Body of pancreas (tissue), 4 donors: ENCODE measurements around the gene FBLN2. TPM values are rescaled to one million over a fixed set of nuclear protein-coding genes. Genes with fewer than 3 reads are reported as not detected.

Experiments
- ATAC-seq: fragments of 150-250 bp; one replicate; pipeline ENCODE4 v1.9.1; 2016
- DNase-seq, 4 donors: peaks; one replicate each; pipeline ENCODE4 v3.0.0-alpha.2; 2019
- H3K27ac ChIP-seq, 4 donors: fragments of 200-600 bp; sonication (generic); 1 replicate in 3 of 4; 2 replicates in 1 of 4; pipeline versions ENCODE4 v1.5.1 to v1.6.1; 2016 to 2019; ENCODE audit warnings: mild to moderate bottlenecking in 1 of 4, mixed read lengths in 1 of 4, moderate library complexity in 1 of 4
- H3K27me3 ChIP-seq, 2 donors: fragments of 200-600 bp; sonication (generic); one replicate each; pipeline ENCODE4 v1.6.0; 2016; ENCODE audit warnings: mild to moderate bottlenecking in 1 of 2
- H3K36me3 ChIP-seq, 2 donors: fragments of 200-600 bp; sonication (generic); replicated peaks in 1 of 2; 2 replicates each; pipeline ENCODE4 v1.5.1; 2016; ENCODE audit warnings: low read depth in 2 of 2; ENCODE audit not compliant: insufficient read depth in 1 of 2
- H3K4me1 ChIP-seq: fragments of 200-600 bp; sonication (generic); one replicate; pipeline ENCODE4 v1.6.0; 2016
- H3K4me3 ChIP-seq, 2 donors: fragments of 200-600 bp; sonication (generic); 1 replicate in 1 of 2; 2 replicates in 1 of 2; pipeline ENCODE4 v1.5.1; 2016 to 2019
- H3K9me3 ChIP-seq, 3 donors: fragments of 200-600 bp; sonication (generic); 1 replicate in 2 of 3; 2 replicates in 1 of 3; pipeline ENCODE4 v1.5.1; 2016
- POLR2A ChIP-seq, 3 donors: fragments of 450-650 bp; IDR thresholded peaks; one replicate each; pipeline ENCODE4 v1.6.1; 2016; ENCODE audit warnings: antibody characterized with exemption in 3 of 3, mild to moderate bottlenecking in 2 of 3
- WGBS, 2 donors: methylation state at CpG; one replicate each; pipeline ENCODE4 v1.1.5; 2017; 5-methylcytosine and 5-hydroxymethylcytosine counted together
- intact Hi-C: fragments of 100-400 bp; cut with DNase I; formaldehyde crosslinking; loops from one replicate; pipeline ENCODE4 v1.15.1; 2023
- total RNA-seq, 2 donors: library from RNA; depleted of rRNA; stranded (reverse); fragments of >200 nt; gene quantifications; one replicate each; pipeline ENCODE4 v1.1.0, GENCODE V29; 2016
- TF ChIP-seq, protein P1 (sequence below), 7 experiments: fragments of 450-650 bp in 4 of 7; fragments of 200-600 bp in 3 of 7; sonication (generic) in 3 of 7; IDR thresholded peaks; one replicate each; pipeline ENCODE4 v1.5.1; 2016 to 2019; ENCODE audit warnings: antibody characterized with exemption in 7 of 7

The FBLN2 gene
- total RNA-seq, 2 donors from 2014 or later = 18.9 to 54.7 TPM

DNA sequence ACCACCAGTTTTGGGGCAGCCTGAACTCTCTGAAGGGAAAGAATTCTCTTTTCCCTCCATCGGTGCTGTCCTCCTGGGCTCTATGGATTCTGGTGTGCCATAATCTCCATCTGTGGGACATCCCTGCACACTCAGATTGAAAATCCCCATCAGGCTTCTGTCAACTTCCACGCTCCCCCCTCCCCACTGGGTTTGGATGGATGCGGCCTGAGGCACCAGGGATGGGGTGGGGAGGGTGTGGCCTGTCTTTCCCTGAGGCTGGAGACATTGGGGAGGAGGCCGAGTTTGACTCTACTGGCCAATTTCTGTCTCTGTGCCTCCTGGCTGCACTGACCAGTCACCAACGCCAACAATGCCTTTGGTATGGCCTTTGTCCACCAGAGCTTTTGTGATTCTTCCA, 16.3 kb upstream of the FBLN2 start:
- TF ChIP-seq POLR2A (IDR thresholded peaks at IDR 0.05) = no peak
- TF ChIP-seq, protein P1, sequence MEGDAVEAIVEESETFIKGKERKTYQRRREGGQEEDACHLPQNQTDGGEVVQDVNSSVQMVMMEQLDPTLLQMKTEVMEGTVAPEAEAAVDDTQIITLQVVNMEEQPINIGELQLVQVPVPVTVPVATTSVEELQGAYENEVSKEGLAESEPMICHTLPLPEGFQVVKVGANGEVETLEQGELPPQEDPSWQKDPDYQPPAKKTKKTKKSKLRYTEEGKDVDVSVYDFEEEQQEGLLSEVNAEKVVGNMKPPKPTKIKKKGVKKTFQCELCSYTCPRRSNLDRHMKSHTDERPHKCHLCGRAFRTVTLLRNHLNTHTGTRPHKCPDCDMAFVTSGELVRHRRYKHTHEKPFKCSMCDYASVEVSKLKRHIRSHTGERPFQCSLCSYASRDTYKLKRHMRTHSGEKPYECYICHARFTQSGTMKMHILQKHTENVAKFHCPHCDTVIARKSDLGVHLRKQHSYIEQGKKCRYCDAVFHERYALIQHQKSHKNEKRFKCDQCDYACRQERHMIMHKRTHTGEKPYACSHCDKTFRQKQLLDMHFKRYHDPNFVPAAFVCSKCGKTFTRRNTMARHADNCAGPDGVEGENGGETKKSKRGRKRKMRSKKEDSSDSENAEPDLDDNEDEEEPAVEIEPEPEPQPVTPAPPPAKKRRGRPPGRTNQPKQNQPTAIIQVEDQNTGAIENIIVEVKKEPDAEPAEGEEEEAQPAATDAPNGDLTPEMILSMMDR (IDR thresholded peaks at IDR 0.05) = no peak
- 83 to 85% methylated on average over 4 to 5 of the region's 5 CpGs for WGBS, 2 donors
- no peak for DNase-seq
- Histone ChIP-seq H3K4me1 (no peaks in the 10 kb centered on the region), H3K27me3 (no peaks in the 10 kb centered on the region), H3K9me3 (no peaks in the 10 kb centered on the region), H3K27ac (no peak overlapping the region), H3K36me3 (no peaks in the 10 kb centered on the region), H3K4me3 (no peak overlapping the region)
- intact Hi-C loops = no loop called here
- no peak for ATAC-seq

DNA sequence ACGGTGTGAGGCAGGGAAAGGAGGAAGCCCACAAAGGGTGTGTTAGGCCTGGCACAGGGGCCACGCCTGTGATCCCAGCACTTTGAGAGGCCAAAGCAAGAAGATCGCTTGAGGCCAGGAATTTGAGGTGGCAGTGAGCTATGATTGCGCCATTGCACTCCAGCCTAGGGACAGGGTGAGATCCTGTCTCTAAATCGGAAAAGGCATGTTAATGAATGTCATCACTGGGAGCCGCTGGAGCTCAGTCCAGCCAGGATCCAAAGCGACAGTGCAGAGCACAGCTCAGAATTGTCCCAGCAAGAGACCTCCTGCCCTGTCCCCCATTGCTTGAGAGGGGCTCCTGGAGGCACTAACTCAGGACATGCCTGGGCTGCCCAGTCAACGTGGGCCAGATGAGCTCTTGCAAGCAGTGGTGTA, 15.0 kb upstream of the FBLN2 start:
- Histone ChIP-seq H3K27ac (no peak overlapping the region), H3K4me3 (no peak overlapping the region), H3K27me3 (no peaks in the 10 kb centered on the region), H3K36me3 (no peaks in the 10 kb centered on the region), H3K9me3 (no peaks in the 10 kb centered on the region), H3K4me1 (no peaks in the 10 kb centered on the region)
- no peak for TF ChIP-seq POLR2A (IDR thresholded peaks at IDR 0.05)
- TF ChIP-seq, protein P1 (IDR thresholded peaks at IDR 0.05) = no peak
- ATAC-seq (no peak), DNase-seq (no peak)
- intact Hi-C loops = no loop called here
- WGBS, 2 donors = 84 to 87% methylated on average over 7 to 8 of the region's 8 CpGs

DNA sequence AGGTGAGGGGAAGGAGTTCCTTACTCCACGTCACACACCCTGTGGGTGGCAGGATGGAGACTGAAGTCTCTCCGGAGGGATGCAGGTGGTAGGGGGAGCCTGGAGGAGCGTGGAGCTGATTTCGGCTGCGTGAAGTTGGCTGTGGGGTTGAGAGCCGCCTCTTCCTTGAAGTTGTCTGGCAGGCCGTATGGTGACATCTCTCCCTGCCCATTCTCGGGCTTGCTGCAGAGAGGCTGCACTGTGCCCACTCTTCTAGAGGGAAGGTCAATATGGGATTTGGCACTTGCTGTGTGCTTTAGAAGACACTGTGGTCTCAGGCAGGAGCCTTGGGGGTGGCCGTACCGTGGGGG, 13.4 kb upstream of the FBLN2 start:
- Histone ChIP-seq H3K27ac (no peak overlapping the region), H3K27me3 (no peaks in the 10 kb centered on the region), H3K4me3 (no peak overlapping the region), H3K9me3 (no peaks in the 10 kb centered on the region), H3K36me3 (no peaks in the 10 kb centered on the region), H3K4me1 (no peaks in the 10 kb centered on the region)
- WGBS, 2 donors = 58 to 75% methylated on average over 7 to 10 of the region's 10 CpGs
- intact Hi-C loops = no loop called here
- ATAC-seq (no peak), DNase-seq (no peak)
- no peak for TF ChIP-seq POLR2A (IDR thresholded peaks at IDR 0.05)
- TF ChIP-seq, protein P1 (IDR thresholded peaks at IDR 0.05) = no peak

DNA sequence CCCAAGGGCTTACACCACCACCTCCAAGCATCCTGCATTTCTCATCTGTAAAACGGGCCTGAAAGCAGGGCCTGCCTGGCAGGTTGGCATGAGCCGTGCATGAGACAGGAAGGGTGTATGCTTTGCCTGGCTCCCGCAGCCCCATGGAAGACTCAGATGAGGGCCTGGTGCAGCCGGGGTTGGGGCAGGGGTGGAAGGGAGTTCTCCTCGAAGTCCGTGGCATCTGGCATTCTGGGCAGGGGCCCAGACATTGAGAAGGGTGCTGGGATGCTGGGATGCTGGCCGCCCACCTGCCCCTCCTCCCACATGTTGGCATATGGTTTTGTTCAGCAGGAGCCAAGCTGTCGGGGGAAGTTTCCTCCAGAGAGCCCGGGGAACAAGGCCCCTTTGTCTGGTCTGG, 13.0 kb upstream of the FBLN2 start:
- Histone ChIP-seq H3K27ac (no peak overlapping the region), H3K4me1 (no peaks in the 10 kb centered on the region), H3K36me3 (no peaks in the 10 kb centered on the region), H3K4me3 (no peak overlapping the region), H3K27me3 (no peaks in the 10 kb centered on the region), H3K9me3 (no peaks in the 10 kb centered on the region)
- intact Hi-C loops = no loop called here
- DNase-seq = no peak
- WGBS, 2 donors = 60 to 67% methylated on average over 2 to 9 of the region's 9 CpGs
- TF ChIP-seq, protein P1 (IDR thresholded peaks at IDR 0.05) = no peak
- no peak for TF ChIP-seq POLR2A (IDR thresholded peaks at IDR 0.05)
- ATAC-seq = no peak

DNA sequence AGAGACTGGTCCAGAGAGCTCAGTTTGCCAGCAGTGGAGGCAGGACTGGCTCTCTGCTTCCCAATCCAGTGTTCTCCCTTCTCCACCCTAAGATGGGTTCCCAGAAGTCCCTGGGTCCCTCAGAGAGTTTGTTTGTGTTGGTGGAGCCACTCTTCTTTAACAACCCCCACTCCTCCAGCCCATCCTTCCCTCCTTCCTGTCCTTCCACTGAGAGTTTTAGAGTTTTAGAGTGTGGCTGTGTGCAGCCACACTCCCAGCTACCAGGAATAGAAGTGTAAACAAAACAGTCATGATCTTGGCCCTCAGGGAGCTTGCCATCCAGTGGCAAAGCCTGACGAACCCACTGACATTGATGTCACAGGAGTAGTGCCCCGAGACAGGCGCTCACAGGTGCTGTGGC, 12.5 kb upstream of the FBLN2 start:
- no peak for DNase-seq
- Histone ChIP-seq H3K36me3 (no peaks in the 10 kb centered on the region), H3K27ac (no peak overlapping the region), H3K9me3 (no peaks in the 10 kb centered on the region), H3K4me1 (no peaks in the 10 kb centered on the region), H3K4me3 (no peak overlapping the region), H3K27me3 (no peaks in the 10 kb centered on the region)
- no peak for ATAC-seq
- intact Hi-C loops = no loop called here
- 67 to 77% methylated on average over 3 of the region's 3 CpGs for WGBS, 2 donors
- TF ChIP-seq, protein P1 (IDR thresholded peaks at IDR 0.05) = no peak
- TF ChIP-seq POLR2A (IDR thresholded peaks at IDR 0.05) = no peak
